HL-60/S4 (cell line): ENCODE results near the gene MCHR2.

Source experiments
- in situ Hi-C: fragments of 300-500 bp; cut with MboI; formaldehyde crosslinking; loops from 2 replicates; pipeline ENCODE4 v1.14.3; 2022; ENCODE audit warnings: low sequenced_read_pairs

The MCHR2 gene

DNA sequence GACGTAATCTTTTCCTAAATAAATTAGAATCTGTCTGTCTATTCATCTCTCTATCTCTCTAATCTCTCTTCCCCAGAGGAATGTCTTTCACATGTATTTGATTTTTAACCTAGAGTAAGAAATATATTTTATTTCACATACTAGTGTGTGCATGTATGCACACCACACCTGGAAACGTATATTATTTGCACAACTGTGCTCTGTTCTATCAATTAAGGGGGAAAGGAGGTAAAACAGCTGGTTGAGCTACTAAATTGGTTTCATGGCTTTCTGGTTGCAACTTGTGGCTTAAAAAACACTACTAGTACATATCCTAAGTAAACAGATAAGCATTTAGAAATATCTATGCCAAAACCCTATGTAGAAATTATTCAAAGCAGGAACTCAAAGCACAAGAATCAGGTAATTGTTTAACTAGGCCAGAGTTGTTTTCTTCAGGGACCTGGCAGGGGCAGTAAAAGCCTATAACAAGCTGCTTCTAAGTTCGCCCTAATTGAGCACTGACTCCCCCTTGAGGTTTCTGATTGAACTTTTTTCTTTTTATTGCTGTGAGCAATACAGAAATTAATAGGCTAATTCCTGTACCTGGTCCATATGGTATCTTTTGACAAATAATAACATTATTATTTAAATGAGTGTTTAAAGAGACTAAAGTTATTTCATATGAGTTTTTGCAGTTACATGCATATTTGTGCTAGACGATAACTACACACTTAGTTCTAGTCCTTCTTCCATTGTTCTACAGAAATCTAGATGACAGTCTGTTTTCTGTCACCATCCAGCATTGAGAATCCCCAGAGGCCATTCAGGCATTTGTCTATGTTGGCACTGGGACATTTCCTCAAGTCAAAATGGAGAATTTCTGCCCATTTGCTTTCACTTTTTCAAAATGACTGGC is 88.6 kb downstream of the MCHR2 start:
- in situ Hi-C loops, result no loop called here

DNA sequence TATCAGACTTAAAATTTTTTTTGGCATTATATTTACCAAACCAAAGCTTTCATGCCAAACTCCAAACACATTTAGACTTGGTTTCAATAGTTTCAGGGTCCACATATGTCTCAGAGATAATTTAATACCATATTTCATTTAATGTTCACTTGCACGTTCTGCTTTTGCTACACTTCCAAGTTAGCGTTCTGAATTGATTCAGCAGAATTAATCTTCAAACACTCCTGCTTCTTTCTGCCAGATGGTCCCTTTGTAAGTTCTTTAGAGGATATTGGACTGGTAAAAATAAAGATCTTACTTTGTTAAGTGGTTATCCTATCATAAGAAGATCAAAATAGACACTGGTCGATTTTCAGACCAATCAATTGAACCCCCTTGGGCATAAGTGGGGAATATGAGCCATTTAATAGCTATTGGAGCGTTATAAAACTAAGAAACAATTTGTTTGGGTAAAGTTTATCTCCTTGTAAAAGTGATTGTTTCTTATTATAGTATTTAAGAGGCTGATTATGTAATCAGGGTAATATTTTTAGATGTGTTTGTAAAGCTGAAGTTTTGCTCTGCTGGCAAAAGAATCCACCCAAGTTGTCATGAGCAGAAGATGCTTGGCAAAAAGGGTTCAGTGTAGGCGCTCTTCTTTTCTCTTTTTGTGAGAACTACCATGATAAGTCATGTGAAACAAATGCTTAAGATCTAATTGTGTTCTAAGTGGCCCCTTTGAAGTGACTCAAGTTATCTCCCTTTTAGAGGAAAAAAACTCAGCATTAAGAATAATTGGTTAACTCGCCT is 92.2 kb downstream of the MCHR2 start:
- in situ Hi-C loops, result no loop called here

DNA sequence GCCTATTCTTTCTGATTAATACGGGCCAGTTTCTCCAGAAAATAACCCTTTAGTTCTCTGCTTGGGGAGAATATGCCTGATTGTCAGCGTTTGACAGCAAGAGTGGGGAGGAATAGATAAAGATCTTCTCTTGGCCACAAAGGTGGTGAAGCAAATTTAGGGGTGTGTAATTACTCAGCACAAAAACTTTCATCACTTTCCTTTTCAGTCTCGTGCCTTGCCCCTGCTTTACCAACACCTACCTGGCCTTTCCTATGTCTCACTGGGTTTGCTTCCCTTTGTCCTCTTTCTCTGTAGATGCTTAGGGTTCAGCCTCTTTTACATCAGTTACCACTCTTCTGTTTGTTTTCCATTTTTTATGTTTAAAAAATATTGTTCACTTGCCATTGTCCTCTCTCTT is 99.2 kb downstream of the MCHR2 start:
- in situ Hi-C loops, result no loop called here

DNA sequence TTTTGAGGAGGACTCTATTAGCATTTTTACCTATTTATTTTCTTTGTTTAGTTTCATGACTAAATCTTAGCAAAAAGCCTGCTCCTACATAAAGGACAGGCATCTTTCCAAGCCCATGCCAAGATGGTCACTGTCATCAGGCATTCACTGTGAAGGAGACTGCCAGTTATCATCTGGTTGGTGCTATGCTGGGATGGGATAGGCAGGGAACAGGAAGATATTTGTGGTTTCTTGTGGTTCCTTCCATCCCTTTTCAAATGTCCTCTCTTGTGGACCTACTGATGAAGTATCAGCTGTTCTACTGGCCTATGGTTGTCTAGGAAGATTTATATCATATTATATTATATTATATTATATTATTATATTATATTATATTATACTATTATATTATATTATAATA is 107.0 kb downstream of the MCHR2 start:
- in situ Hi-C loops, result no loop called here

- in situ Hi-C loops, result no loop called here
Observed at GRCh38 chr6:99885051-99885450, 109.0 kb downstream of the MCHR2 start.

- in situ Hi-C loops, result no loop called here
Observed at GRCh38 chr6:99882128-99882702, 111.8 kb downstream of the MCHR2 start.

DNA sequence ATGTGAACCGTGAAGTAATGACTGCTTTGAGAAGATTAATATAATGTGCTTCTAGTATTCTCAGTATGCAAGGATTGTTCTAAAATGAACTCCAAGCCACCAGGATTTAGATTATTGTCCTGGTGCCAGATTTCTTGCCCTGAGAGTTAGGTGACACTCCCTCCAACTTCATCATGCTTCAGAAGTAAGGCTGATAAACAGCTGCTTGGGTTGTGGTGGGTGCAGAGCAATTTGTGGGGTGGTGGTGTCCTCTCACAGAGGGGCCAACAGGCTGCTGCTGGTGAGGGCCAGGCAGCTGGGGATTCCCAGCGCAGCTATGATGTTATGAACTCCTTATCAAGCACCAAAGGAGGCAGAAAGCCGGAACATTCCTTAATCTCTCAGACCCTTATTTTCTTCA is 114.6 kb downstream of the MCHR2 start:
- in situ Hi-C loops, result no loop called here

- in situ Hi-C loops, result no loop called here
Observed at GRCh38 chr6:99875068-99875467, 119.0 kb downstream of the MCHR2 start.

GRCh38 chr6:99873084-99873483 is 120.9 kb downstream of the MCHR2 start:
- in situ Hi-C loops, result no loop called here

- in situ Hi-C loops, result no loop called here
Observed at GRCh38 chr6:99871641-99872040, 122.4 kb downstream of the MCHR2 start.
